ENCODE results near the gene FBXO31. TPM values are rescaled to one million over a fixed set of nuclear protein-coding genes. Genes with fewer than 3 reads are reported as not detected.

Gene FBXO31
- total RNA-seq, 1 donor from 2014 or later: 28.9 TPM

GRCh38 chr16:87324411-87325275 lies 58.9 kb downstream of the FBXO31 start:
- Histone ChIP-seq H3K36me3 (ENCODE audit: control insufficient read depth, insufficient read depth, low read length) (no peaks in the 10 kb centered on the region), H3K27me3 (ENCODE audit: control insufficient read depth, insufficient read depth, low read length) (no peaks in the 10 kb centered on the region), H3K4me3 (ENCODE audit: low read depth, low read length) (no peak overlapping the region)
- DNase-seq (ENCODE audit: low read depth): no peak
- peak; percentile 80 for TF ChIP-seq CTCF (IDR thresholded peaks at IDR 0.05; ENCODE audit: insufficient read depth, low read length, poor library complexity, severe bottlenecking)

- Histone ChIP-seq H3K4me3 (ENCODE audit: low read depth, low read length) (no peak overlapping the region), H3K27me3 (ENCODE audit: control insufficient read depth, insufficient read depth, low read length) (no peaks in the 10 kb centered on the region)
- no peak for DNase-seq (ENCODE audit: low read depth)
These were observed 59.7 kb downstream of the FBXO31 start for GRCh38 chr16:87323727-87324410.

GRCh38 chr16:87322833-87323726 lies 60.5 kb downstream of the FBXO31 start:
- DNase-seq (ENCODE audit: low read depth): no peak
- no peak for TF ChIP-seq CTCF (IDR thresholded peaks at IDR 0.05; ENCODE audit: insufficient read depth, low read length, poor library complexity, severe bottlenecking)

More at GRCh38 chr16:87323727-87324410, 59.7 kb downstream of the FBXO31 start:
- no peaks in the 10 kb centered on the region for H3K36me3 ChIP-seq (ENCODE audit: control insufficient read depth, insufficient read depth, low read length)
- TF ChIP-seq CTCF (IDR thresholded peaks at IDR 0.05; ENCODE audit: insufficient read depth, low read length, poor library complexity, severe bottlenecking): no peak

GRCh38 chr16:87322360-87322759 lies 61.2 kb downstream of the FBXO31 start:
- H3K27me3 ChIP-seq (ENCODE audit: control insufficient read depth, insufficient read depth, low read length): no peaks in the 10 kb centered on the region
- H3K36me3 ChIP-seq (ENCODE audit: control insufficient read depth, insufficient read depth, low read length): no peaks in the 10 kb centered on the region
- H3K4me3 ChIP-seq (ENCODE audit: low read depth, low read length): no peak overlapping the region
- DNase-seq (ENCODE audit: low read depth): no peak
- no peak for TF ChIP-seq CTCF (IDR thresholded peaks at IDR 0.05; ENCODE audit: insufficient read depth, low read length, poor library complexity, severe bottlenecking)

More at GRCh38 chr16:87322833-87323726, 60.5 kb downstream of the FBXO31 start:
- Histone ChIP-seq H3K36me3 (ENCODE audit: control insufficient read depth, insufficient read depth, low read length) (no peaks in the 10 kb centered on the region), H3K27me3 (ENCODE audit: control insufficient read depth, insufficient read depth, low read length) (no peaks in the 10 kb centered on the region), H3K4me3 (ENCODE audit: low read depth, low read length) (no peak overlapping the region)

- Histone ChIP-seq H3K27me3 (ENCODE audit: control insufficient read depth, insufficient read depth, low read length) (no peaks in the 10 kb centered on the region), H3K36me3 (ENCODE audit: control insufficient read depth, insufficient read depth, low read length) (no peaks in the 10 kb centered on the region), H3K4me3 (ENCODE audit: low read depth, low read length) (no peak overlapping the region)
- TF ChIP-seq CTCF (IDR thresholded peaks at IDR 0.05; ENCODE audit: insufficient read depth, low read length, poor library complexity, severe bottlenecking): no peak
- DNase-seq (ENCODE audit: low read depth): no peak
These were observed 62.1 kb downstream of the FBXO31 start for GRCh38 chr16:87321336-87322107.
